NT2/D1 (cell line): ENCODE results near the gene IGFALS.

Source experiments
- DNase-seq: peaks from one replicate; pipeline ENCODE4 v3.0.0-alpha.2; 2011; ENCODE audit warnings: low read depth, low spot score
- H3K27me3 ChIP-seq: 2 replicates; pipeline ENCODE4 v1.6.0; 2011; ENCODE audit warnings: mild to moderate bottlenecking; ENCODE audit not compliant: insufficient read length, insufficient read depth
- H3K36me3 ChIP-seq: 2 replicates; pipeline ENCODE4 v1.6.1; 2011; ENCODE audit warnings: mild to moderate bottlenecking, low read length, mixed read lengths; ENCODE audit not compliant: insufficient read depth, insufficient read length
- H3K4me1 ChIP-seq: 2 replicates; pipeline ENCODE4 v1.5.1; 2011; ENCODE audit not compliant: insufficient read depth, insufficient read length
- H3K4me3 ChIP-seq: 2 replicates; pipeline ENCODE4 v1.5.1; 2011; ENCODE audit warnings: low read depth; ENCODE audit not compliant: insufficient read length
- H3K9ac ChIP-seq: 2 replicates; pipeline ENCODE4 v1.6.0; 2011; ENCODE audit warnings: low read depth; ENCODE audit not compliant: insufficient read length
- H3K9me3 ChIP-seq: 2 replicates; pipeline ENCODE4 v1.5.1; 2011; ENCODE audit warnings: mild to moderate bottlenecking, low read length; ENCODE audit not compliant: insufficient read depth
- SUZ12 ChIP-seq: IDR thresholded peaks from 2 replicates; pipeline ENCODE4 v1.6.1; 2011; ENCODE audit not compliant: insufficient read length, insufficient read depth; ENCODE audit errors: extremely low read depth
- YY1 ChIP-seq: IDR thresholded peaks from 2 replicates; pipeline ENCODE4 v1.6.1; 2011; ENCODE audit not compliant: insufficient read length, insufficient read depth
- ZNF274 ChIP-seq: IDR thresholded peaks from 2 replicates; pipeline ENCODE4 v1.6.1; 2011; ENCODE audit warnings: mild to moderate bottlenecking, low read depth, low read length

The IGFALS gene

GRCh38 chr16:1780677-1781072 is 12.8 kb downstream of the IGFALS start:
- Histone ChIP-seq H3K4me3 (no peak overlapping the region), H3K4me1 (peaks cover 18% of the 10 kb centered on the region), H3K27me3 (no peaks in the 10 kb centered on the region), H3K9me3 (no peaks in the 10 kb centered on the region), H3K9ac (peak overlapping the region; percentile 89), H3K36me3 (peaks cover 70% of the 10 kb centered on the region)
- no peak for DNase-seq
- TF ChIP-seq ZNF274: no peak
- TF ChIP-seq SUZ12: no peak
- TF ChIP-seq YY1: no peak

GRCh38 chr16:1779741-1780676 is 13.5 kb downstream of the IGFALS start:
- Histone ChIP-seq H3K4me1 (peaks cover 20% of the 10 kb centered on the region), H3K36me3 (peaks cover 70% of the 10 kb centered on the region), H3K27me3 (no peaks in the 10 kb centered on the region), H3K4me3 (no peak overlapping the region), H3K9me3 (no peaks in the 10 kb centered on the region), H3K9ac (peak overlapping the region; percentile 28)
- no peak for DNase-seq
- TF ChIP-seq YY1 (no peak), SUZ12 (no peak), ZNF274 (no peak)

- Histone ChIP-seq H3K4me3 (no peak overlapping the region), H3K9ac (peak overlapping the region; percentile 16), H3K27me3 (no peaks in the 10 kb centered on the region), H3K9me3 (no peaks in the 10 kb centered on the region), H3K4me1 (peaks cover 24% of the 10 kb centered on the region), H3K36me3 (peaks cover 72% of the 10 kb centered on the region)
- TF ChIP-seq SUZ12 (no peak), YY1 (no peak), ZNF274 (no peak)
- no peak for DNase-seq
Measured at GRCh38 chr16:1779234-1779701, 14.2 kb downstream of the IGFALS start.

GRCh38 chr16:1778200-1779179 is 15.0 kb downstream of the IGFALS start:
- Histone ChIP-seq H3K27me3 (no peaks in the 10 kb centered on the region), H3K4me1 (peaks cover 30% of the 10 kb centered on the region), H3K4me3 (no peak overlapping the region), H3K36me3 (peaks cover 72% of the 10 kb centered on the region), H3K9ac (peak overlapping the region; percentile 42), H3K9me3 (no peaks in the 10 kb centered on the region)
- TF ChIP-seq YY1 (no peak), ZNF274 (no peak), SUZ12 (no peak)
- no peak for DNase-seq

GRCh38 chr16:1777375-1778199 is 15.9 kb downstream of the IGFALS start:
- Histone ChIP-seq H3K4me3 (no peak overlapping the region), H3K9ac (peak overlapping the region; percentile 42), H3K36me3 (peaks cover 73% of the 10 kb centered on the region), H3K4me1 (peaks cover 30% of the 10 kb centered on the region), H3K27me3 (no peaks in the 10 kb centered on the region), H3K9me3 (no peaks in the 10 kb centered on the region)
- TF ChIP-seq ZNF274 (no peak), YY1 (no peak), SUZ12 (no peak)
- no peak for DNase-seq

GRCh38 chr16:1776991-1777374 is 16.5 kb downstream of the IGFALS start:
- no peaks in the 10 kb centered on the region for H3K27me3 ChIP-seq
- TF ChIP-seq ZNF274: no peak
- TF ChIP-seq SUZ12: no peak
- TF ChIP-seq YY1: no peak
- H3K4me3 ChIP-seq: no peak overlapping the region
- H3K9me3 ChIP-seq: no peaks in the 10 kb centered on the region
- DNase-seq: no peak
- H3K4me1 ChIP-seq: peaks cover 30% of the 10 kb centered on the region
- H3K9ac ChIP-seq: no peak overlapping the region
- peaks cover 79% of the 10 kb centered on the region for H3K36me3 ChIP-seq
